ENCODE results near the gene SERPINB11. TPM values are rescaled to one million over a fixed set of nuclear protein-coding genes. Genes with fewer than 3 reads are reported as not detected.
"Not testable (repeated sequence)": the region's sequence is repeated elsewhere in the genome, so short reads cannot be mapped to it uniquely, and the experiment has no call there.

Gene SERPINB11
- total RNA-seq, 1 experiment from 2014 or later: not detected

DNA sequence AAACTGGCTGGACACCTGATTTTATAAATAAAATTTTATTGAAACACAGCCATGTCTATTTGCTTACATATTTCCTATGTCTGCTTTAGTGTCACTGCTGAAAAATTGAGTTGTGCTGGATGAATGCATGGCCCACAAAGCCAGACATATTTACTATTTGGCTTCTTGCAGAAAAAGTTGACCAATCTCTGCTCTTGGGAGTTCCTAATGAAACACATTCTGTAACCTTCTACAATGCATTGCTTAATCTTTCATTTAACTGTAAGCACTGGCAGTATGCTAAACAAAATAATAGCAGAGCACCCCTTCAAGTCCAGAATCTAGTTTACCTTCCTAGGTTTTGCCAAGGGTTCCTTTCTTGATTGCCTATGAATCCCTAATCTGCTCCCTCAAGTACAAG lies 54.8 kb downstream of the SERPINB11 start:
- Histone ChIP-seq H3K4me3 (ENCODE audit: low read depth, low read length) (no peak overlapping the region), H3K9me3 (no peaks in the 10 kb centered on the region), H3K36me3 (ENCODE audit: control insufficient read depth, insufficient read depth, low read length) (no peaks in the 10 kb centered on the region), H3K4me1 (no peaks in the 10 kb centered on the region), H3K27me3 (replicated peaks; ENCODE audit: control insufficient read depth, insufficient read depth, low read length) (no peaks in the 10 kb centered on the region)
- Mint-ChIP-seq H3K27ac (ENCODE audit: unreplicated experiment) (no peak overlapping the region), H3K27me3 (ENCODE audit: insufficient read depth, unreplicated experiment) (no peaks in the 10 kb centered on the region), H3K4me1 (ENCODE audit: low read depth, unreplicated experiment) (no peaks in the 10 kb centered on the region), H3K4me3 (ENCODE audit: unreplicated experiment) (no peak overlapping the region), H3K9me3 (ENCODE audit: unreplicated experiment) (peaks cover 23% of the 10 kb centered on the region), H3K36me3 (ENCODE audit: insufficient read depth, unreplicated experiment) (peaks cover 6% of the 10 kb centered on the region)
- no TSS peak for BruUV-seq (replicated peaks)
- POLR2A ChIA-PET: no interaction called here
- CTCF ChIA-PET: no interaction called here
- intact Hi-C loops (cut with micrococcal nuclease; ENCODE audit: unreplicated experiment): no loop called here
- TF ChIP-seq, protein P1, sequence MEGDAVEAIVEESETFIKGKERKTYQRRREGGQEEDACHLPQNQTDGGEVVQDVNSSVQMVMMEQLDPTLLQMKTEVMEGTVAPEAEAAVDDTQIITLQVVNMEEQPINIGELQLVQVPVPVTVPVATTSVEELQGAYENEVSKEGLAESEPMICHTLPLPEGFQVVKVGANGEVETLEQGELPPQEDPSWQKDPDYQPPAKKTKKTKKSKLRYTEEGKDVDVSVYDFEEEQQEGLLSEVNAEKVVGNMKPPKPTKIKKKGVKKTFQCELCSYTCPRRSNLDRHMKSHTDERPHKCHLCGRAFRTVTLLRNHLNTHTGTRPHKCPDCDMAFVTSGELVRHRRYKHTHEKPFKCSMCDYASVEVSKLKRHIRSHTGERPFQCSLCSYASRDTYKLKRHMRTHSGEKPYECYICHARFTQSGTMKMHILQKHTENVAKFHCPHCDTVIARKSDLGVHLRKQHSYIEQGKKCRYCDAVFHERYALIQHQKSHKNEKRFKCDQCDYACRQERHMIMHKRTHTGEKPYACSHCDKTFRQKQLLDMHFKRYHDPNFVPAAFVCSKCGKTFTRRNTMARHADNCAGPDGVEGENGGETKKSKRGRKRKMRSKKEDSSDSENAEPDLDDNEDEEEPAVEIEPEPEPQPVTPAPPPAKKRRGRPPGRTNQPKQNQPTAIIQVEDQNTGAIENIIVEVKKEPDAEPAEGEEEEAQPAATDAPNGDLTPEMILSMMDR (IDR thresholded peaks at IDR 0.05; ENCODE audit: insufficient read depth in 1 of 2, low read depth in 1 of 2, low read length in 1 of 2, severe bottlenecking in 1 of 2, unreplicated experiment in 1 of 2): no peak
- no peak for DNase-seq

DNA sequence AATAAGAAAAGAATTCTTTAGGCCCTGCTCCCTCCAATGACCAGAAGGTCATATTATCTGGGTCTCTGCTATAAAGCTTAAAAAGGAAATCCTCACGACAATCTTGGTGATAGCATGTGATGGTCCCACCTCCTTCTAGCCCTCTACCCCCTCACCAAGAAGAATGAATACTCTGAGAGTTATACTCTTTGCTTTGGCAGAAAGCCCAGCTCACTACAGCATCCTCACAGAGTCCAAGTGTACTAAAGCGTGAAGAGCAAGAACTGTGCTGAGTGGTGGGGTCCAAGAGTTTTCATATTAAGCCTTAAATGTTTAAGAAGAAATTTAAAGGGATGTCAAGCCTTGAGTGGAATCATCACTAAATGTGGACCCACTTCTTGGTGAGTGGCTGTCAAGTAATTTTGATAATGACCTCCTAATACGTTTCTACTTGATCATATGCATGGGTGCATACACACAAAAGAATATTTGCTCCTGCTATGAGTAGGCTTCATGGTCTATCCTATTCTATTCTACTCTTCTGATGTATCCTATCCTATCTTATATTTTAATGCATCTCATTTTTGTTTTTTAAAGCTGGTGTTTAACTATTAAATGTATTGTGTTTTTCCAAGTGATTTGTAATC lies 56.0 kb downstream of the SERPINB11 start:
- H3K4me1 ChIP-seq: no peaks in the 10 kb centered on the region
- H3K9me3 ChIP-seq: no peaks in the 10 kb centered on the region
- Mint-ChIP-seq H3K27ac (ENCODE audit: unreplicated experiment) (no peak overlapping the region), H3K27me3 (ENCODE audit: insufficient read depth, unreplicated experiment) (no peaks in the 10 kb centered on the region), H3K36me3 (ENCODE audit: insufficient read depth, unreplicated experiment) (peaks cover 6% of the 10 kb centered on the region), H3K4me3 (ENCODE audit: unreplicated experiment) (no peak overlapping the region), H3K4me1 (ENCODE audit: low read depth, unreplicated experiment) (no peaks in the 10 kb centered on the region), H3K9me3 (ENCODE audit: unreplicated experiment) (peaks cover 23% of the 10 kb centered on the region)
- POLR2A ChIA-PET: no interaction called here
- no peak for DNase-seq
- no peak overlapping the region for H3K4me3 ChIP-seq (ENCODE audit: low read depth, low read length)
- CTCF ChIA-PET: no interaction called here
- intact Hi-C loops (cut with micrococcal nuclease; ENCODE audit: unreplicated experiment): no loop called here
- TF ChIP-seq, protein P1 (IDR thresholded peaks at IDR 0.05; ENCODE audit: insufficient read depth in 1 of 2, low read depth in 1 of 2, low read length in 1 of 2, severe bottlenecking in 1 of 2, unreplicated experiment in 1 of 2): no peak
- H3K27me3 ChIP-seq (replicated peaks; ENCODE audit: control insufficient read depth, insufficient read depth, low read length): no peaks in the 10 kb centered on the region
- H3K36me3 ChIP-seq (ENCODE audit: control insufficient read depth, insufficient read depth, low read length): no peaks in the 10 kb centered on the region
- no TSS peak for BruUV-seq (replicated peaks)

DNA sequence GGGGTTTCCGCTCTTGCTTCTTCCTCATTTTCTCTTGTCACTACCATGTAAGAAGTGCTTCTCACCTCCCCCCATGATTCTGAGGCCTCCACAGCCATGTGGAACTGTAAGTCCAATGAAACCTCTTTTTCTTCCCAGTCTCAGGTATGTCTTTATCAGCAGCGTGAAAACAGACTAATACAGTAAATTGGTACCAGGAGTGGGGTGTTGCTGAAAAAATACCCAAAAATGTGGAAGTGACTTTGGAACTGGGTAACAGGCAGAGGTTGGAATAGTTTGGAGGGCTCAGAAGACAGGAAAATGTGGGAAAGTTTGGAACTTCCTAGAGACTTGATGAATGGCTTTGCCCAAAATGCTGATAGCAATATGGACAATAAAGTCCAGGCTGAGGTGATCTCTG lies 57.0 kb downstream of the SERPINB11 start:
- peaks cover 23% of the 10 kb centered on the region for H3K9me3 Mint-ChIP-seq (ENCODE audit: unreplicated experiment)
- BruUV-seq (replicated peaks); H3K36me3 Mint-ChIP-seq (ENCODE audit: insufficient read depth, unreplicated experiment); H3K4me1 Mint-ChIP-seq (ENCODE audit: low read depth, unreplicated experiment); CTCF ChIA-PET; POLR2A ChIA-PET; H3K4me3 ChIP-seq (ENCODE audit: low read depth, low read length); H3K9me3 ChIP-seq; H3K36me3 ChIP-seq (ENCODE audit: control insufficient read depth, insufficient read depth, low read length); H3K27me3 ChIP-seq (replicated peaks; ENCODE audit: control insufficient read depth, insufficient read depth, low read length); H3K27me3 Mint-ChIP-seq (ENCODE audit: insufficient read depth, unreplicated experiment); H3K4me1 ChIP-seq; H3K27ac Mint-ChIP-seq (ENCODE audit: unreplicated experiment); intact Hi-C loops (cut with micrococcal nuclease; ENCODE audit: unreplicated experiment); H3K4me3 Mint-ChIP-seq (ENCODE audit: unreplicated experiment); DNase-seq: not testable (repeated sequence)

DNA sequence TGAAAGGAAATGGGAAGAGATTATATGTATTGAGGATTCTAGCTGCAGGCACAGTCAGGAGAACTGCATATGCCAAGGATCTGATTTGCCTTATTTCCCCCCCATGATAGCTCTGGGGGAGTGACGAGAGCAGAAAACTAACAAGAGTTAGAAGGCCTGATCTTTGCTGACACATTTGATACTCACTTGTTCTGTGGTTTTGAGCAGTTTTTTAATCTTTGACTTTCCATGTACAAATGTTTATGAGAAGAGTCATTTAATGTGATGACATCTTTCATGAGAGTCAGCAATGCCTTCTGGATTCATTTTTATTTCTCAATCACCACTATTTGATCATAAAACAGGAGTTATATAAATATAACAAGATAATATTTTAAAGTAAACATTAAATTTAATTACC lies 59.8 kb downstream of the SERPINB11 start:
- Mint-ChIP-seq H3K4me1 (ENCODE audit: low read depth, unreplicated experiment) (no peaks in the 10 kb centered on the region), H3K27ac (ENCODE audit: unreplicated experiment) (no peak overlapping the region), H3K9me3 (ENCODE audit: unreplicated experiment) (peaks cover 23% of the 10 kb centered on the region), H3K4me3 (ENCODE audit: unreplicated experiment) (no peak overlapping the region), H3K36me3 (ENCODE audit: insufficient read depth, unreplicated experiment) (peaks cover 6% of the 10 kb centered on the region), H3K27me3 (ENCODE audit: insufficient read depth, unreplicated experiment) (peaks cover 3% of the 10 kb centered on the region)
- ChIA-PET POLR2A (no interaction called here), CTCF (no interaction called here)
- no peak overlapping the region for H3K4me3 ChIP-seq (ENCODE audit: low read depth, low read length)
- no peaks in the 10 kb centered on the region for H3K27me3 ChIP-seq (replicated peaks; ENCODE audit: control insufficient read depth, insufficient read depth, low read length)
- intact Hi-C loops (cut with micrococcal nuclease; ENCODE audit: unreplicated experiment): no loop called here
- no TSS peak for BruUV-seq (replicated peaks)
- no peaks in the 10 kb centered on the region for H3K9me3 ChIP-seq
- TF ChIP-seq, protein P1 (IDR thresholded peaks at IDR 0.05; ENCODE audit: insufficient read depth in 1 of 2, low read depth in 1 of 2, low read length in 1 of 2, severe bottlenecking in 1 of 2, unreplicated experiment in 1 of 2): no peak
- no peak for DNase-seq
- H3K36me3 ChIP-seq (ENCODE audit: control insufficient read depth, insufficient read depth, low read length): no peaks in the 10 kb centered on the region
- H3K4me1 ChIP-seq: no peaks in the 10 kb centered on the region

All from Caco-2 (cell line).